ENCODE results near the gene CLMP.
"Not testable (repeated sequence)": the region's sequence is repeated elsewhere in the genome, so short reads cannot be mapped to it uniquely, and the experiment has no call there.

Gene CLMP

DNA sequence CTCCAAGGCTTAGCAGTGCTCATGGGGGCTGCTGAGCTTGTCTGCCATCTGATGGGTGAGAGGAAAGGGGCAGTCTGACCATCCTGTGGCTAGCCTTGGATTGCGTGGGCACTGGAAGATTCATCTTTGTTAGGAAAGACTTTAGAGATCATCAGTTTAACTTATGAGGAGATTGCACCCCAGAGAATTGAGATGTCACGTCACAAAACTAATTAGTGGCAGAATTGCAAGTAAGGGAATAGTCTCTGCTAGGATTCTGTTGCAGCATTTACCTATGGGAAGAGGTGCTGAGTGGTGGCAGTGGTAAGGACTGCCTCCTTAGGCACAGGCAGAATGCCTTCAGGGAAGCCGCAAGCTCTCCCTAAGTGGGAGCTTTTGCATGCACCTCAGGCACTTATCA is 90.4 kb downstream of the CLMP start:
- no peak overlapping the region for H3K27ac ChIP-seq
- TF ChIP-seq, protein P1, sequence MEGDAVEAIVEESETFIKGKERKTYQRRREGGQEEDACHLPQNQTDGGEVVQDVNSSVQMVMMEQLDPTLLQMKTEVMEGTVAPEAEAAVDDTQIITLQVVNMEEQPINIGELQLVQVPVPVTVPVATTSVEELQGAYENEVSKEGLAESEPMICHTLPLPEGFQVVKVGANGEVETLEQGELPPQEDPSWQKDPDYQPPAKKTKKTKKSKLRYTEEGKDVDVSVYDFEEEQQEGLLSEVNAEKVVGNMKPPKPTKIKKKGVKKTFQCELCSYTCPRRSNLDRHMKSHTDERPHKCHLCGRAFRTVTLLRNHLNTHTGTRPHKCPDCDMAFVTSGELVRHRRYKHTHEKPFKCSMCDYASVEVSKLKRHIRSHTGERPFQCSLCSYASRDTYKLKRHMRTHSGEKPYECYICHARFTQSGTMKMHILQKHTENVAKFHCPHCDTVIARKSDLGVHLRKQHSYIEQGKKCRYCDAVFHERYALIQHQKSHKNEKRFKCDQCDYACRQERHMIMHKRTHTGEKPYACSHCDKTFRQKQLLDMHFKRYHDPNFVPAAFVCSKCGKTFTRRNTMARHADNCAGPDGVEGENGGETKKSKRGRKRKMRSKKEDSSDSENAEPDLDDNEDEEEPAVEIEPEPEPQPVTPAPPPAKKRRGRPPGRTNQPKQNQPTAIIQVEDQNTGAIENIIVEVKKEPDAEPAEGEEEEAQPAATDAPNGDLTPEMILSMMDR (conservative IDR thresholded peaks at IDR 0.05), result no peak

DNA sequence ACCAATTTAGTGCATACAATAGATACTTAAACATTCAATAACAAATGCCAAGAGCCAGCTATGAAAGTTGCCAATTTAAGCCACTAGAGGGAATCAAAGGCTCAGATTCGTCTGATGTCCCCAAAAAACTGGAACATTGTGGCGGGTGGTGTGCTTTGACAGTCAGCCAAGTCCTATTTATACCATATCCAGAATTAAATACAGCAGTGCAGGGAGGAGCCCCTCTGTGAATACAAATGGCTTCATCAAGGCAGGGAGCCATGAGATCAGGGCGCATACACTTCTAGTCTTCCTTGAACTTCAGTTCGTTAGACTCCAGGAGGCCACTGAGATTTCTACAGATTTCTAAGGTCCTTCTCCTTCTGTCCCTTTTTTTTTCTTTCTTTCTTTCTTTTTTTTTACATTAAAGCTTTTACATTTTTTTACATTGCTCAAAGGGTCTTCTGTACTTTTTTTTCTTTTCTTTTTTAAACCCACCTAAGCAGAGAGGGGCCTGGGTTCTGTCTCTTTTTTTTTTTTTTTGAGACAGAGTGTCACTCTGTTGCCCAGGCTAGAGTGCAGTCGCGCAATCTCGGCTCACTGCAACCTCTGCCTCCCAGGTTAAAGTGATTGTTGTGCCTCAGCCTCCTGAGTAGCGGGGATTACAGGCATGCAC is 91.6 kb downstream of the CLMP start:
- peak overlapping the region; percentile 42 for H3K27ac ChIP-seq
- TF ChIP-seq, protein P1 (conservative IDR thresholded peaks at IDR 0.05), result peak; percentile 85

DNA sequence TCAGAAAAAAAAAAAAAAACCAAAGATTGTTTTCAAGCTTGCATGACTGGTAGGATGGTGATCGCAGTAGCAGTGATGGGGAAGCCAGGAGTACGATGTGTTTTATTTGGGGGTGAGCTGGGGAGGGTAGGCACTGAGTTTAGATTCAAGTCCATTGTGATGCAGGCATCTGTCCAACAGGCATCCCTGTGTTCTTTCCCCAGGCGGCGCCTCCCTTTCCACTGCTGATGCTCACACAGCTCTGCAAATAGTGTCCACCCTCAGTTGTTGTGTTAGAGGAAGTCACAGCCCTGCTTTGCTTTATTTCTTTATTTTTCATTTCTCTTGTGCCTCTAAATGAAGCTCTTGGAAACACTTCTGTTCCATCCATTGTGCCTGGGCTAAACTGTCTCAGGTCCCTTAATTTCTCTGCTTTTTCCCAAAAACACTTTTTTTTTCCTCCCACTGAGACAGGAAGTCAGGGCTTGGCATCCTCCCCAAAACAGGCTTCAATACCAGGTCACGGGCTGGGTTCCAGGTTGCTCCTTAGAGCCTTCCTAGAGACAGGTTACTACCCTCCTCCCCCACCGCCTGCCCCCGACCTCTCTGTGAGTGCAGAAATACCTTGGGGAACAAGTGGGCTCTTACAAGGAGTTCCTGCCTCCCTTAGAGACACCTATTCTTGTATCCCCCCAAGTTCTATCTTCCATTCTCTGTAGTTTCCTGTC is 94.5 kb downstream of the CLMP start:
- H3K27ac ChIP-seq, result peak overlapping the region; percentile 39

DNA sequence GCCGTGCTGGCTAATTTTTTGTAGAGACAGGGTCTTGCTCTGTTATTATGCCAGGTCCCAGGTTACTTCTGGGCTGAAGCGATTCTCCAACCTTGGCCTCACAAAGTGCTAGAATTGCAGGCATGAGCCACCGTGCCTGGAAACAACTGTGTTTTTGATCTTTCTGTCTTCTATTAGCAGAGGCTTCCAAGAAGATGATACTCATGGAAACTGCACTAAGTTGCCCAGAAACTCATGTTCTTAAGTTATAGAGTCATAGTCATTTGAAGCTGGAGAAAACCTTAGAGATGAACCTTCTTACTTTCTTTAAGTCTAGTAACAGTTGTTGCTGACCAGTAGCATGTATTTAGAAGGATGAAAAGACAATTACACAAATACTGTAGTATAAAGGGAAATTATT is 96.1 kb downstream of the CLMP start:
- TF ChIP-seq, protein P1 (conservative IDR thresholded peaks at IDR 0.05), result no peak
- no peak overlapping the region for H3K27ac ChIP-seq

More for the DNA sequence above, 94.5 kb downstream of the CLMP start:
- TF ChIP-seq, protein P1 (conservative IDR thresholded peaks at IDR 0.05), result no peak

DNA sequence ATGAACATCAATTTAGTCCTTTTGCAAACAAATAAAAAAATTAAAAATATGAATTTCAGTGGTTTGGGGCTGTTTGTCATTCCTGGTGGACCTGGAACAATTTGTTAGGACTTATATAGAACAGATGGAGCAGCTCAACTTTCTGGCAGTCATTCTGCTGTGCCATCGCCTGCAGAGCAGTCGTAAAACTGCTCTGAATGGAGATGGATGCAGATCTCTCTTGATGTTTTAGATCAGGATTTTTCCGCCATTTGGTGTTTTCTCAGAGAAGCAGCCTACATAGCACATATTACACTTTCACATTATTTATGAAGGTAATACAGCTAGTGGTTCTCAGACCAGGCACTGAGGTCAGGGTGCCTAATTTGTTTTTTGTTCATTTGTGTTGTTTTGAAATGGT is 101.3 kb downstream of the CLMP start:
- TF ChIP-seq, protein P1 (conservative IDR thresholded peaks at IDR 0.05), result no peak
- no peak overlapping the region for H3K27ac ChIP-seq

DNA sequence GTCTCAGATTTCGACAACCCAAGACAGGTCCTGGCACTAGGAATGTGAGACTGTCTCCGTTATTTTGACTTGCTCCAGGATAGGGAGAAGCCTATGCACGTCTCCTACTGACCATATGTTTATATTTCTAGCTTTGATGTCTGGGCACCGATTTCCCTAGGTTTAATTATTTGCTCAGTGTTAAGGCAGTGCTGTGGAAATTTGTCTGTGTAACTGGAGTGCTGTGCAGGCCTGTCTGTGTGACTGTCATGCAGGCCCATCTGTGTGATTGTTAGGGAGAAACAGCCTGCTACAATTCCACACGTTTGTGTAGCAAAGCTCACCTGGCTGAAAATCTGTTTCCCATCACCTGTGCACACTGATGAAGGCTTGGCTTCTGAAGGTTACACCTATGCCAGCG is 103.5 kb downstream of the CLMP start:
- TF ChIP-seq, protein P1 (conservative IDR thresholded peaks at IDR 0.05), result no peak
- peak overlapping the region; percentile 56 for H3K27ac ChIP-seq

DNA sequence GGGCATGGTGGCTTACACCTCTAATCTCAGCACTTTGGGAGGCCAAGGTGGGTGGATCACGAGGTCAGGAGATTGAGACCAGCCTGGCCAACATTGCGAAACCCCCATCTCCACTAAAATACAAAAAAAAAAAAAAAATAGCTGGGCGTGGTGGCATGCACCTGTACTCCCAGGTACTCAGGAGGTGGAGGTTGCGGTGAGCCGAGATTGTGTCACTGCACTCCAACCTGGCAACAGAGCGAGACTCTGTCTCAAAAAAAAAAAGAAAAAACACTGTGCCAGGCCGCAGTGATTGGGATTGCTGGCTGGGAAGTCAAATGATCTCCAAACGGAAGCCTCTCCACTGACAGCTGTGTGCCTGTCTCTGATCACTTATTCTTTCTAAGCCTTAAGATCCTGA is 104.9 kb downstream of the CLMP start:
- H3K27ac ChIP-seq, result not testable (repeated sequence)

DNA sequence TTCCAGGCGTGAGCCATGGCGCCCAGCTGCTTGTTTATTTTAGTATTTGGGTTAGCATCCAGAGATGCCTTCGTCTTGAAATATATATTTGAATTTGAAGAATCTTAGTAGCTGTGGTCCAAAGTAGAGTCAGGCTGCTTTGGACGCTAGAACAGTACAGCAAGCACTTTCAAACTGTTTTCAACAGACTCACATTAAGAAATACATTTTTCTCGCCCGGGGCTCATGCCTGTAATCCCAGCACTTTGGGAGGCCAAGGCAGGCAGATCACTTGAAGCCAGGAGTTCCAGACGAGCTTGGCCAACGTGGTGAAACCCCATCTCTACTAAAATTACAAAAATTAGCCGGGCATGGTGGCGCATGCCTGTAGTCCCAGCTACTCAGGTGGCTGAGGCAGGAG is 106.2 kb downstream of the CLMP start:
- not testable (repeated sequence) for H3K27ac ChIP-seq

DNA sequence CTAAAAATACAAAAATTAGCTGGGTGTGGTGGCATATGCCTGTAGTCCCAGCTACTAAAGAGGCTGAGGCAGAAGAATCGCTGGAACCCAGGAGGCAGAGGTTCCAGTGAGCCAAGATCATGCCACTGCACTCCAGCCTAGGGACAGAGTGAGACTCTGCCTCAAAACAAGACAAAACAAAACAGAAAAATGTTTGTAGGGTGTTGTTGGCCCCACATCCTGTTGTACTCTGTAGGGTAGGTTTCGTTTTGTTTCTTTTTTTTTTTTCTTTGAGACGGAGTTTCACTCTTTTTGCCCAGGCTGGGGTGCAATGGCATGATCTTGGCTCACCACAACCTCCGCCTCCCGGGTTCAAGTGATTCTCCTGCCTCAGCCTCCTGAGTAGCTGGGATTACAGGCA is 107.4 kb downstream of the CLMP start:
- not testable (repeated sequence) for H3K27ac ChIP-seq
